B cell (primary cell): ENCODE results near the gene TUBB4A. TPM values are rescaled to one million over a fixed set of nuclear protein-coding genes. Genes with fewer than 3 reads are reported as not detected.

Experiments
- ATAC-seq: fragments of 200-7000 bp; cut with Tn5 transposase; one replicate; pipeline ENCODE4 v1.10.0; 2021; ENCODE audit warnings: low read depth, mild to moderate bottlenecking, moderate number of reproducible peaks, moderate library complexity
- CTCF ChIA-PET: fragments of 350-600 bp; sonication (Branson Sonifier 250); formaldehyde crosslinking; loops from one replicate; lab custom pipeline; 2021; ENCODE audit warnings: antibody characterized with exemption, inconsistent platforms; lab: Charles Lee
- POLR2A ChIA-PET: fragments of 350-600 bp; sonication (Branson Sonifier 250); formaldehyde crosslinking; loops from one replicate; lab custom pipeline; 2021; ENCODE audit warnings: antibody characterized with exemption; lab: Charles Lee
- DNase-seq: peaks from one replicate; pipeline ENCODE4 v3.0.0; 2013
- H2AFZ ChIP-seq: 2 replicates; pipeline ENCODE4 v1.6.1; 2012; ENCODE audit warnings: mild to moderate bottlenecking, low read depth, low read length; ENCODE audit not compliant: insufficient read depth, poor library complexity, severe bottlenecking
- H3K27ac ChIP-seq, 2 donors: 1 replicate in 1 of 2; 2 replicates in 1 of 2; pipeline ENCODE4 v1.5.1; 2012 to 2013; ENCODE audit warnings: low read length in 2 of 2, mild to moderate bottlenecking in 2 of 2, moderate library complexity in 1 of 2
- H3K27me3 ChIP-seq, 4 experiments: fragments of 200-600 bp in 1 of 4; sonication (generic) in 1 of 4; replicated peaks in 1 of 4; 1 replicate in 2 of 4; 2 replicates in 2 of 4; pipeline versions ENCODE4 v1.6.1 to v1.7.0; 2013 to 2016; ENCODE audit warnings: low read length in 3 of 4, mild to moderate bottlenecking in 2 of 4, mixed read lengths in 1 of 4, moderate library complexity in 1 of 4; ENCODE audit not compliant: insufficient read depth in 4 of 4, control insufficient read depth in 3 of 4; ENCODE audit errors: control extremely low read depth in 1 of 4
- H3K36me3 ChIP-seq, 2 experiments: replicated peaks in 1 of 2; 1 replicate in 1 of 2; 2 replicates in 1 of 2; pipeline versions ENCODE4 v1.6.1 to v1.7.1; 2013; ENCODE audit warnings: low read length in 1 of 2; ENCODE audit not compliant: insufficient read depth in 2 of 2, control insufficient read depth in 1 of 2; ENCODE audit errors: control extremely low read depth in 1 of 2, extremely low read depth in 1 of 2
- H3K4me1 ChIP-seq, 2 donors: fragments of 200-600 bp in 1 of 2; sonication (generic) in 1 of 2; 1 replicate in 1 of 2; 2 replicates in 1 of 2; pipeline versions ENCODE4 v1.5.1 to v1.6.1; 2013 to 2017; ENCODE audit warnings: low read length in 2 of 2; ENCODE audit not compliant: control insufficient read depth in 2 of 2, insufficient read depth in 2 of 2
- H3K4me2 ChIP-seq: replicated peaks from 2 replicates; pipeline ENCODE3; 2012; ENCODE audit warnings: mild to moderate bottlenecking, low read depth, low read length; ENCODE audit not compliant: poor library complexity, severe bottlenecking
- H3K4me3 ChIP-seq, 5 experiments: fragments of 200-600 bp in 1 of 5; sonication (generic) in 1 of 5; 1 replicate in 3 of 5; 2 replicates in 2 of 5; pipeline versions ENCODE4 v1.5.1 to v1.7.0; 2011 to 2016; ENCODE audit warnings: low read length in 4 of 5, mild to moderate bottlenecking in 4 of 5, low read depth in 2 of 5, control low read depth in 1 of 5, moderate library complexity in 1 of 5; ENCODE audit not compliant: insufficient read depth in 1 of 5; ENCODE audit errors: control extremely low read depth in 1 of 5, extremely low read depth in 1 of 5
- H3K79me2 ChIP-seq: fragments of 200-600 bp; sonication (generic); one replicate; pipeline ENCODE4 v1.6.0; 2016; ENCODE audit warnings: low read length; ENCODE audit not compliant: control insufficient read depth, insufficient read depth
- H3K9ac ChIP-seq: fragments of 200-600 bp; sonication (generic); 2 replicates; pipeline ENCODE4 v1.6.1; 2017; ENCODE audit warnings: mild to moderate bottlenecking, low read length, moderate library complexity
- H3K9me3 ChIP-seq, 3 donors: one replicate each; pipeline versions ENCODE4 v1.6.1 to v1.7.1; 2013; ENCODE audit warnings: low read length in 2 of 3; ENCODE audit not compliant: control insufficient read depth in 2 of 3, insufficient read depth in 1 of 3; ENCODE audit errors: control extremely low read depth in 1 of 3
- H4K20me1 ChIP-seq: 2 replicates; pipeline ENCODE4 v1.6.0; 2012; ENCODE audit warnings: mild to moderate bottlenecking, low read length; ENCODE audit not compliant: insufficient read depth, control insufficient read depth, poor library complexity, severe bottlenecking
- H3K27ac Mint-ChIP-seq: one replicate; pipeline ENCODE4 v1.8.0; 2021; ENCODE audit warnings: mixed read lengths
- H3K27me3 Mint-ChIP-seq: one replicate; pipeline ENCODE4 v1.8.0; 2021; ENCODE audit warnings: mixed read lengths
- H3K4me1 Mint-ChIP-seq: one replicate; pipeline ENCODE4 v1.8.0; 2021; ENCODE audit warnings: mixed read lengths
- H3K4me3 Mint-ChIP-seq: one replicate; pipeline ENCODE4 v1.8.0; 2021; ENCODE audit warnings: mixed read lengths
- H3K9me3 Mint-ChIP-seq: one replicate; pipeline ENCODE4 v1.8.0; 2022; ENCODE audit warnings: mixed read lengths; ENCODE audit not compliant: insufficient read depth
- CTCF ChIP-seq: fragments of 200-600 bp; IDR thresholded peaks from one replicate; pipeline ENCODE4 v1.8.0; 2022; ENCODE audit warnings: antibody characterized with exemption, mild to moderate bottlenecking
- EZH2 ChIP-seq: IDR thresholded peaks from 2 replicates; pipeline ENCODE4 v1.6.1; 2012; ENCODE audit warnings: borderline replicate concordance, low read depth, mild to moderate bottlenecking, moderate library complexity, low read length; ENCODE audit not compliant: insufficient read depth, poor library complexity, severe bottlenecking
- WGBS: methylation state at CpG from one replicate; pipeline ENCODE4 v1.1.5; 2013; ENCODE audit warnings: missing lambda C conversion rate; ENCODE audit not compliant: insufficient coverage; 5-methylcytosine and 5-hydroxymethylcytosine counted together
- intact Hi-C: fragments of 100-400 bp; cut with micrococcal nuclease; formaldehyde crosslinking; loops from one replicate; pipeline ENCODE4 v1.10.0; 2022
- polyA plus RNA-seq: library from polyadenylated mRNA; depleted of rRNA; stranded (reverse); fragments of >200 nt; gene quantifications from 2 replicates; pipeline ENCODE4 v1.2.3, GENCODE V29; 2012
- total RNA-seq, 2 donors: library from RNA; stranded (reverse); fragments of 120-200 nt in 1 of 2; gene quantifications; 1 replicate in 1 of 2; 2 replicates in 1 of 2; pipeline versions ENCODE4 v1.2.3 to v1.2.4, GENCODE V29; 2013 to 2022

TUBB4A gene
- total and polyA plus RNA-seq, 2 donors (not counting 1 experiment from before 2014, with no cell fraction given), result 3.9 to 21.9 TPM

GRCh38 chr19:6534451-6535093 lies 32.5 kb upstream of the TUBB4A start:
- Mint-ChIP-seq H3K9me3 (no peaks in the 10 kb centered on the region), H3K4me3 (no peak overlapping the region), H3K27me3 (peaks cover 11% of the 10 kb centered on the region), H3K4me1 (peaks cover 57% of the 10 kb centered on the region), H3K27ac (peak overlapping the region; percentile 59)
- H3K36me3 ChIP-seq, result no peaks in the 10 kb centered on the region
- H3K27ac ChIP-seq, result no peak overlapping the region
- H3K4me2 ChIP-seq, result no peak overlapping the region
- peaks cover 45 to 64% of the 10 kb centered on the region in 2 donors for H3K4me1 ChIP-seq
- no peak overlapping the region for H3K9ac ChIP-seq
- DNase-seq (no peak), ATAC-seq (no peak)
- H3K9me3 ChIP-seq, result peaks cover 0 to 21% (median 3%) of the 10 kb centered on the region in 3 donors
- H4K20me1 ChIP-seq, result peaks cover 5% of the 10 kb centered on the region
- no peaks in the 10 kb centered on the region for H3K79me2 ChIP-seq
- CTCF ChIA-PET, result interaction anchor here (0.6 to 1.9 kb wide), 3 partner anchors 12 to 334 kb away, joined by 3 to 4 read pairs (median 3); no protein-coding TSS in a partner anchor
- intact Hi-C loops, result loop anchor here (5.0 kb wide), 1 partner anchor 203 kb away; the partner anchor contains the start of genes GPR108 and TRIP10
- peaks cover 0 to 17% (median 7%) of the 10 kb centered on the region in 4 experiments for H3K27me3 ChIP-seq
- POLR2A ChIA-PET, result interaction anchor here (0.5 to 2.9 kb wide), 5 partner anchors 10 to 329 kb away, joined by 3 to 14 read pairs (median 4); partner anchors contain the start of gene DENND1C
- TF ChIP-seq EZH2 (no peak), CTCF (no peak)
- 96% methylated on average over 38 of the region's 40 CpGs for WGBS
- H2AFZ ChIP-seq, result no peak overlapping the region
- H3K4me3 ChIP-seq, result no peak overlapping the region
